Stimulated activated CD8-positive, alpha-beta memory T cell treated with anti-CD3 and anti-CD28 coated beads, Interleukin-15, amount 100 ng/mL, for 48 hours (primary cell): ENCODE data around the gene ADRA2B.

Source experiments
- DNase-seq, 2 donors: peaks; one replicate each; pipeline ENCODE4 v3.0.0-alpha.2; 2020; ENCODE audit warnings: low read depth in 2 of 2

The ADRA2B gene

DNA sequence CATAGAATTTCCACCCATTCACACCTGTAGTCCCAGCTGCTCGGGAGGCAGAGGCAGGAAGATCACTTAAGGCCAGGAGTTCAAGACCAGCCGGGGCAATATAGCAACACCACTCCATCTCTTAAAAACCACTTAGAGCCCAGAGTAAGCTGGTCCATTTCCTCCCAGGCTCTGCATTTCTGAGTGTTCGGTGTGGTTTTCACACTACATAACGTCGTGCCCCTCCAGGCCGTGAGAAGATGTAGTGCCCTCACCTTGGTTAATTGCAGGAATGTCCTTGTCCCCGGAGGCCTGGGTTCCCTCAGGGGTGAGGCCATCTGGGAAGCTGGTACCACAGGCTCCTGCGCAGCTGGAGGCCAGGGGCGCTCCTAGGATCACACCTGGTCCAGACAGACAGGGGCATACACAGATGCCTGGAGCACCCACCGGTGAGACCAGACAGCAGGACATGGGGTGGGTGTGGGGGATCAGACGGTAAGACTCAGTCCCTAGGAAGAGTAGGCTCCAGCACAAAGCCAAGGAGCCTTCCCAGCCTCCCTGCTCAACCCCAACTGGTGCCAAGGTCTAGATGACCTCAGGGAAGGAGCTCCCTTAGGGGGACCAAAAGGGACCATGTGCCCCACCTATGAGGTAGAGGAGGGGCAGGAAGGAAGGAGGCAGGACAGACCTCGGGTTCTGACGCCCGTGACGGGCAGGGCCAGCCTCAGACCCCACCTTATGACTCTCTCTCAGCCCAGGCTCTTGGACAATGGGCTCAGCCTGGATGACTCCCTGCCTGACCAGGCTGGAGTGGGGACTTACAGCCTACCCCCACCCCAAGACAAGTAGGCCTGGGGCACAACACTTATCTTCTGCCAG lies 21.2 kb upstream of the ADRA2B start:
- DNase-seq, result no peak

DNA sequence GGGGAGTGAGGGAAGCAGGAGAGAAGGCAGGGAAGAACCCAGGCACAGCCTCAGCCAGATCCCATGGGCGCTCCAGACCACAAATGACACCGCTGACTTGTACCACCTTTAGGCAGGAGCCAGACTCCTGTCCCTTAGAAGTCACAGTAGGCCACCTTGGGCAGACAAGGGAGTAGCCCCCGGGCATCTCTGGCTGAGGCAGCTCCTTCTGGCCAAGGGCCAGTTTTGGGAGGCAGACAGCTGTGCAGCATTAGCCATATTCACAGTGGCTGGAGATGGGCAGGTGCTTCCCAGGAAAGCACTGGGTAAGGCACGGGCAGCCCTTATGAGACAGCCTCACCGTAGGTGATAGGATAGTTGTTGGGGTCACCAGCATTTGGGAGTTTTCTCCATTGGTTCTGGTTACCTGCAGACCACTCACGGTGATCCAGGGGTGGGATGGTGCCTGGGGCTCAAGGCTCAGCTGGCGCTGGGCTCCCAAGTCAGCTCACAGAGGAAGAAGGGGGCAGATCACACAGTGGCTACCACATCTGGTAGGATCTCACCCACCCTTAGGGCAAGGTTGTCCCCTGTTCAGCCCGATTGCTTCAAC lies 19.9 kb upstream of the ADRA2B start:
- no peak for DNase-seq

DNA sequence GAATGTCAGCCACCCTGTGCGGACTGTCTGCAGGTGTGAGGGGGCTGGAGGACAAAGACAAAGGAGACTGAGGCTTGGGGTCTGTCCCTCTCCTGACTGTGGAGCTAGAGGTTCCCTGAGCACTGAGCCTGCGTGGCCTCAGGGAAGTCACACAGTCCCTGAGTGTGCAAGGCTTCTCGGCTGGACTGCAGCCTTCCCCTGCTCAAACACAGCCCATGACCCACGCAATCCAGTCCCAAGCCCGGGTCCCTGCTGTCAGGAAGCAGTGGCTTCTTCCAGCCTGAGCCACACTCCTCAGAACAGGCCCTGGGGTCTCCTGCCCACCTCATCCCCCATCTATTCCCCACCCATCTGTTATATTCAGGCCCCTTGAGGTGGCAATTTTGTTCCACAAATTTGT lies 19.2 kb upstream of the ADRA2B start:
- no peak for DNase-seq

GRCh38 chr2:96135171-96135570 lies 18.8 kb upstream of the ADRA2B start:
- DNase-seq, result no peak

GRCh38 chr2:96134421-96134820 lies 18.1 kb upstream of the ADRA2B start:
- DNase-seq, result no peak

GRCh38 chr2:96131813-96132745 lies 15.7 kb upstream of the ADRA2B start:
- DNase-seq, result no peak

- DNase-seq, result no peak
Observed at GRCh38 chr2:96131152-96131812, 14.9 kb upstream of the ADRA2B start.

DNA sequence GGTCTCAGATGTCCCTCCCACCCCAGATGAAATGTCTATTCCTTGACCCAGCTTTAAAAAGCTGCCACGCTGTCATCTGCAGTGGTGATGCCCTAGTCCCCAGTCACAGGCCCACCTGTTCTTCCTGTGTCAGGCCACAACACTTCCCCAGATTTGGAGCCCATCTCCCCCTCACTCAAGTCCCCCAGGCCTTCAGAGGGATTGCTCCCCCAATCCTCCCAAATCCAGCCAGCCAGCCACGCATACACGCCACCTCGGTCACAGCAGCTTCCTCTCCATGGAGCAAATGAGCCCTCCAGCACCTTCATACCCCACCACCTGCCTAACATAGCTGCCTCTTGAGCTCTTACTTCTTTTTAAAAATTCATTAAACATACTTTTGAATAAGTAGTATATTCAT lies 14.1 kb upstream of the ADRA2B start:
- no peak for DNase-seq

GRCh38 chr2:96129528-96130120 lies 13.3 kb upstream of the ADRA2B start:
- DNase-seq, result no peak

GRCh38 chr2:96128456-96128855 lies 12.1 kb upstream of the ADRA2B start:
- no peak for DNase-seq

DNA sequence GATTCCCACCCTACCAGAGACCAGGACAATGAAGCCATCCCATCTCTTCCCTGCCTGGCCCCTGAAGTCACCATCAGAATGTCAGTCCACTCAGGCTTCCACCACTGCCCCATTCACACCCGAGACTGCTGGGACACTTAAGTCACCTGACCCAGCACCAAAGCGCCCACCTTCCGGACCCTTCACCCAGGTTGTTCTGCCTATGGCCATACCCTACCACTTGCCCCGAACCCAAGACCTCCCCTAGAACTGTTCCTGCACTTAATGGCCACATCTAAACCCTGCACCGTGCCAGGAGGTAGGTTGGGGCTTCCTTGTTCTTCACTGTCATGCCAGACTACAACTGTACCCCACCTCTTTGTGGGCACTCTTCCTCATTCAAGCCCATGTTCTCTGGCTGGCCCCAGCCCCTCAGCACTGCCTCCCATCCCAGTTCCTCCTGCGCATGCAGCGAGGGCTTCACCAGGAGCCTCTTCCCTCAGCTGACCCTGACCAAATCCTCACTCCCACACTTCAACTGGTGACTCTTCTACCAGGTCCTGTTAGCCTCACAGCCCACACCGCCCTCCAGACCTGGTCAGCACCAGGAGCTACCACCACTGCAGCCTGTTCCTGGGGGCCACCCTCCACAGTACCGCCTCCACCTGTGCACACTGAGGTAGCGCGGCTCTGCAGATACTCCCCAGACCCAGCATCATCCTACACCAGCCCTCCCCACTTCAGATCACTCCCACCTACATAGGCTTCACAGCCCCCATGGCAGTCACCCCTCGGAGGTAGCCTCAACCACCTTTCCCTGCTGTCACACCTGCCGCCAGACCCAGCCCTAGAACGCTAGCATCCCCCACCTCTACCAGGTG lies 8.3 kb upstream of the ADRA2B start:
- no peak for DNase-seq

DNA sequence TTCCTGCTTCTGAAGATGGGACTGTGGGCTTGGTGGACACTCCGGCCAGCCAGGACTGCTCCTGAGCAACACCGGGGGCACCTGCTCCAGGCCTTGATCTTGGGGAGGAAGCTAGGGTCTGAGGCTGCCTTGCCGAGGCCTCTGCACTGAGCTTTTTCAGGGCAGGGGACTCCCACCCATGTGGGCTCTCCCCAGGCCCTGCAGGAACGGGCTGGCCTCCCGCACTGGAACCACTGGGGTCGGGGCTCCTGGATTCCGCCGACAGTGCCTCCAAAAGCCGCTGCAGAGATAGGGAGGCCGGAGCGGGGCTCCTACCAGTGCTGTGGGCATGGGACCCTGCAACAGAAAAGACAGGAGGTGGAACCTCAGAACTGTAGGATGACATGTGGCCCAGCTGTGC lies 7.6 kb upstream of the ADRA2B start:
- no peak for DNase-seq

GRCh38 chr2:96123290-96123689 lies 6.9 kb upstream of the ADRA2B start:
- no peak for DNase-seq

DNA sequence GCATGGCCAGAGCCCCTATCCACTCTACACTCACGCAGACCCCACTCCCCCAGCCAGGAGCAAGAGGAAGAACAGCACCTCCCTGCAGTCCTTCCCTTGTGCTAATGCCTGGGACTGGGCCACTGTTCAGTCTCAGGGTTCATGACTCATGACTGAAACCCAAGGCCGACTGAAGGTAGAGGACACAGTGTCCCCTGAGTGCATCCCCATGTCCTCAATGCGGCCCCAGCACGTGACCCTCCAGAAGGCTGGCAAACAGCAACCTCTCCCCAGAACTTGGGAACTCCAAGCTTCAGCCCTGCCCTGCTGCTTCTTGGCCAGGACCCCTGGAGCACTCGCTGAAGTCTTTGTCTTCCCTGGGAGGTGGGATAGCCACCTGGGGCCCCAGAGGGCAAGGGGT lies 6.0 kb upstream of the ADRA2B start:
- DNase-seq, result no peak

DNA sequence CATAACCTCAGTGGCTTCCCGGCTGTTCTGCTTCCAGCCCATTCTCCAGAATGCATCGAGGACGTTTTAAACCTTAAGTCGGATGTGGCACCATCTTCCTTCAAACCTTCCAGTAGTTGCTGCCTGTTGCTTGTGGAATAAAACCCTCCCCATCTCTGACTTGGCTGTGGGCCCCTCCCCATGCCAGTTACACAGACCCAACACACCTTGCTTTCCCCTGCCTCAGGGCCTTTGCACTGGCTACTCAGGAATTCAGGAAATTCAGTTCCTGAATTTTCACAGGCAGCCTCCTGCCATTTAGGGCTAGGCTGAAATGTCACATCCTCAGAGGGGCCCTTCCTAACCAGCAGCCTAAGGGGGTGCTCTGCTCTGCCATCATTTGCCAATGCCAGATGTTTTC lies 5.0 kb upstream of the ADRA2B start:
- DNase-seq, result no peak

GRCh38 chr2:96120991-96121390 lies 4.6 kb upstream of the ADRA2B start:
- no peak for DNase-seq

- no peak for DNase-seq
Observed at GRCh38 chr2:96120091-96120720, 3.8 kb upstream of the ADRA2B start.

- no peak for DNase-seq
Observed at GRCh38 chr2:96119389-96119751, 3.0 kb upstream of the ADRA2B start.

- no peak for DNase-seq
Observed at GRCh38 chr2:96118698-96119388, 2.5 kb upstream of the ADRA2B start.
